Right cardiac atrium (tissue), 5 donors: Measurements from ENCODE around the gene AMDHD2. TPM values are rescaled to one million over a fixed set of nuclear protein-coding genes. Genes with fewer than 3 reads are reported as not detected.

Experiments
- ATAC-seq, 2 donors: fragments of 200-7000 bp; cut with Tn5 transposase; one replicate each; pipeline versions ENCODE4 v1.8.0 to v1.9.1; 2020; ENCODE audit warnings: moderate library complexity in 2 of 2, mild to moderate bottlenecking in 1 of 2
- DNase-seq, 3 donors: peaks; one replicate each; pipeline ENCODE4 v3.0.0-alpha.2; 2020
- H3K27ac ChIP-seq: one replicate; pipeline ENCODE4 v1.5.1; 2013; ENCODE audit warnings: mild to moderate bottlenecking, low read length, control low read depth, moderate library complexity
- H3K27me3 ChIP-seq: one replicate; pipeline ENCODE4 v1.6.1; 2013; ENCODE audit not compliant: control insufficient read depth, insufficient read depth
- H3K4me1 ChIP-seq: one replicate; pipeline ENCODE4 v1.6.1; 2013; ENCODE audit warnings: low read length; ENCODE audit not compliant: control insufficient read depth, insufficient read depth
- H3K4me3 ChIP-seq: one replicate; pipeline ENCODE4 v1.5.1; 2013; ENCODE audit warnings: low read length, control low read depth
- H3K9me3 ChIP-seq: one replicate; pipeline ENCODE4 v1.6.1; 2013; ENCODE audit warnings: low read length; ENCODE audit not compliant: control insufficient read depth
- WGBS: extraction: QIAGEN DNeasy Blood & Tissue Kit; methylation state at CpG from one replicate; pipeline ENCODE4 v1.1.7; 2013; 5-methylcytosine and 5-hydroxymethylcytosine counted together
- intact Hi-C, 4 donors: fragments of 100-400 bp; cut with DNase I; formaldehyde crosslinking; loops; one replicate each; pipeline versions ENCODE4 v1.11.0 to v1.14.0; 2022 to 2023
- polyA plus RNA-seq: library from polyadenylated mRNA; stranded (reverse); fragments of 200-250 nt; gene quantifications from one replicate; pipeline ENCODE4 v1.2.3, GENCODE V29; 2013
- total RNA-seq, 4 donors: library from RNA; stranded (reverse); fragmentation: NEBNext Ultra II Directional; extraction: Animal tissue kit (Norgen Biotek cat#: 25700); gene quantifications; one replicate each; pipeline ENCODE4 v1.2.1, GENCODE V29; 2021
- donor health status: healthy with polysubstance abuse.
- donor health status: DM: no; HTN: yes; CAD: no.
- donor health status: DM: no; HTN: no; CAD: no.
- donor health status: DM: no; HTN: yes; CAD: no; lungs with severe emphysema.
- donor health status: DM: yes; HTN: yes; CAD: no.

The AMDHD2 gene
- total and polyA plus RNA-seq, 5 donors, result 10.6 to 16.5 (median 13.2) TPM

- H3K27ac ChIP-seq, result no peak overlapping the region
- no peaks in the 10 kb centered on the region for H3K27me3 ChIP-seq
- intact Hi-C loops, result no loop called here
- no peak overlapping the region for H3K4me3 ChIP-seq
- peak in 2 of 3 donors; percentile 18 to 48 for DNase-seq
- 88% methylated on average over 16 of the region's 16 CpGs for WGBS
- H3K9me3 ChIP-seq, result no peaks in the 10 kb centered on the region
- no peaks in the 10 kb centered on the region for H3K4me1 ChIP-seq
- no peak for ATAC-seq
Observed at GRCh38 chr16:2483939-2484897, 36.0 kb upstream of the AMDHD2 start.

- Histone ChIP-seq H3K27me3 (no peaks in the 10 kb centered on the region), H3K4me1 (no peaks in the 10 kb centered on the region), H3K27ac (no peak overlapping the region), H3K4me3 (no peak overlapping the region), H3K9me3 (no peaks in the 10 kb centered on the region)
- ATAC-seq (no peak), DNase-seq (peak in 2 of 3 donors; percentile 25 to 50)
- 85% methylated on average over 13 of the region's 13 CpGs for WGBS
- intact Hi-C loops, result no loop called here
Observed at GRCh38 chr16:2484898-2485508, 35.2 kb upstream of the AMDHD2 start.

DNA sequence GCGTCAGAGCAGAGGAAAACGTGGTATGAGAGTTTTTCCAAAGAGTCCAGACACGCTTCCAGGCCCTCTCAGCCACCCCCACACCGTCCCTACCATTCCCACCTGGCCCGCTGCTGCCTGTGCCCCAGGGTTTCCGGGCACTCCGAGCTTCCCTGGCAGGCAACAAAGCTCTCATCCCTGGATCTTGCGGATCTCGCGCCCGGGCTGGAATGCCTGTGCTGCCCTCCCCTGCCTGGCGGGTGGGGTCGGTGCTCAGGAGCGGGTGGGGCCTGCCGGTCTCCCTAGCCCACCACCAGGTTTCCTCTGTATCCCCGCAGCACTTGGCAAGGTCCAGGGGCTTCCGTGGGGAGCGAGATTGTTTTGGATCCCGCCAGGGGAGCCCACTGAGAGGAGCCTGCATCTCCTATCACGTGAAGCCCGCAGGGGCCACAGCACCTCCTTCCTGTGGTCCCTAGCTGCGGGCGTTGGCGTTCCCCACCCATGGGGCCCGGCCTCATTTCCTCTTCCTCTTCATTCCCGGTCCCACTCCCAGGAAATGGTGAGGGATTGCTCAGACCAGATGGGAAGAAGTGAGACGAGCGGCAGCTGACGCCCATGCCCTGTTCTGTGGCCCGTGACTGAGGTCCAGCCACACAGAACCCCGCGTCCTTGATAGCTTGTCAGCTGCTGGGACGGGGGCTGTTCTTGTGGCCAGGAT, 34.2 kb upstream of the AMDHD2 start:
- intact Hi-C loops, result no loop called here
- DNase-seq (peak in 2 of 3 donors; percentile 50 to 53), ATAC-seq (peak in 1 of 2 donors; percentile 49)
- Histone ChIP-seq H3K27me3 (no peaks in the 10 kb centered on the region), H3K9me3 (no peaks in the 10 kb centered on the region), H3K4me1 (no peaks in the 10 kb centered on the region), H3K4me3 (no peak overlapping the region), H3K27ac (no peak overlapping the region)
- 70% methylated on average over 33 of the region's 33 CpGs for WGBS

- H3K27ac ChIP-seq, result no peak overlapping the region
- ATAC-seq (peak; percentile 46 to 48), DNase-seq (peak in 2 of 3 donors; percentile 78 to 82)
- H3K27me3 ChIP-seq, result no peaks in the 10 kb centered on the region
- H3K4me1 ChIP-seq, result no peaks in the 10 kb centered on the region
- H3K9me3 ChIP-seq, result no peaks in the 10 kb centered on the region
- intact Hi-C loops, result no loop called here
- no peak overlapping the region for H3K4me3 ChIP-seq
- WGBS, result 66% methylated on average over 29 of the region's 29 CpGs
Observed at GRCh38 chr16:2486645-2487516, 33.3 kb upstream of the AMDHD2 start.

GRCh38 chr16:2487517-2487842, 32.7 kb upstream of the AMDHD2 start:
- no peak overlapping the region for H3K4me3 ChIP-seq
- H3K27me3 ChIP-seq, result no peaks in the 10 kb centered on the region
- intact Hi-C loops, result no loop called here
- DNase-seq, result peak in 1 of 3 donors; percentile 23
- ATAC-seq, result no peak
- WGBS, result 76% methylated on average over 8 of the region's 8 CpGs
- no peaks in the 10 kb centered on the region for H3K9me3 ChIP-seq
- no peak overlapping the region for H3K27ac ChIP-seq
- no peaks in the 10 kb centered on the region for H3K4me1 ChIP-seq

GRCh38 chr16:2487903-2488531, 32.2 kb upstream of the AMDHD2 start:
- intact Hi-C loops, result no loop called here
- no peaks in the 10 kb centered on the region for H3K27me3 ChIP-seq
- 75% methylated on average over 15 of the region's 15 CpGs for WGBS

GRCh38 chr16:2489581-2489980, 30.6 kb upstream of the AMDHD2 start:
- Histone ChIP-seq H3K4me3 (no peak overlapping the region), H3K27ac (no peak overlapping the region), H3K4me1 (no peaks in the 10 kb centered on the region), H3K9me3 (no peaks in the 10 kb centered on the region), H3K27me3 (no peaks in the 10 kb centered on the region)
- intact Hi-C loops, result no loop called here
- WGBS, result 93% methylated on average over 16 of the region's 16 CpGs
- DNase-seq (peak in 1 of 3 donors; percentile 49), ATAC-seq (no peak)

More at GRCh38 chr16:2487903-2488531, 32.2 kb upstream of the AMDHD2 start:
- Histone ChIP-seq H3K4me1 (no peaks in the 10 kb centered on the region), H3K4me3 (no peak overlapping the region), H3K9me3 (no peaks in the 10 kb centered on the region), H3K27ac (no peak overlapping the region)
- no peak for ATAC-seq
- DNase-seq, result peak in 1 of 3 donors; percentile 35

DNA sequence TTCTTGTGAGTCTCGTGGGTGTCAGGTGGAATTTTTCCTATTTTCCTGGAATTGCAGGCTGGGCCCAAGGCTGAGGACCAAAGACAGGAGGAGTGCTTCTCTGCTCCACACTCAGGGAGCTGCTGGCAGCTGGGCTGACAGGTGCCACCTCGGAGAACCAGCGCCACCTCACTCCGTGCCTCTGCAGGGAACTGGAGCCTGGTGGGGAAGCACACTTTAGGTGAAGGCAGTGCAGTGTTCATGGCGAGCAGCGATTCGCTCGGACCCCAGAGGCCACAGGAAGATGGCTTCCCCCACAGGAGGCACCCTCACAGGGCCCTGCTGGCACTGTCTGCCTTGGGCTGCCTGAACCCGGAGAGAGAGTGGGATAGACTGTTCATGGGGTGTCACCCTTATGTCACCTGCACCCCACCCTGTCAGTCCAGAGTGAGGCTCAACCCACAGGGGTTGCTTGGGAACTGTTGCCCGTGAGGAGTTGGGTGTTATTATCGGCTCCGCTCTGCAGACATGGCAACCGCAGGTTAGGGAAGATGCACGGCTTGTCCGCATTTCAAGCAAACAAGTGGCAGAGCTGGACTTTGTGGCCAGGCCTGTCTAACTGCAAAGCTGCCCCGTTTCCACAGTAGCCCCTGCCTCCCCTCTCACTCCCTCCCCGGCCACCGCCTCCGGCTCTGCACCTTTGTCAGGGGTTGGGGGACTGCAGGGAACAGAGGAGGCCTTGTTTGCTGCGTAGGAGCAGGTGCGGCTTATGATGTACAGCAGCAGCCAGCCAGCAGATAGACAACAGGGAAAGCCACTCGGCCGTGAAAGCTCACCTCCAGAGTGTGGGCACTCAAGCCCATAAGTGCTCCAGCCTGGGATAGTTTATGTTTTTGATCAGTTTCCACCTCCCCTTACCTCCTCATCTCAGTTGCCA, 29.7 kb upstream of the AMDHD2 start:
- no peaks in the 10 kb centered on the region for H3K4me1 ChIP-seq
- no peaks in the 10 kb centered on the region for H3K9me3 ChIP-seq
- no peak overlapping the region for H3K4me3 ChIP-seq
- intact Hi-C loops, result loop anchor here in 1 of 4 donors (10.0 kb wide), 1 partner anchor 156 kb away; no protein-coding TSS in a partner anchor
- 90% methylated on average over 23 of the region's 23 CpGs for WGBS
- H3K27ac ChIP-seq, result no peak overlapping the region
- no peaks in the 10 kb centered on the region for H3K27me3 ChIP-seq
- ATAC-seq, result no peak
- DNase-seq, result peak in 1 of 3 donors; percentile 36

DNA sequence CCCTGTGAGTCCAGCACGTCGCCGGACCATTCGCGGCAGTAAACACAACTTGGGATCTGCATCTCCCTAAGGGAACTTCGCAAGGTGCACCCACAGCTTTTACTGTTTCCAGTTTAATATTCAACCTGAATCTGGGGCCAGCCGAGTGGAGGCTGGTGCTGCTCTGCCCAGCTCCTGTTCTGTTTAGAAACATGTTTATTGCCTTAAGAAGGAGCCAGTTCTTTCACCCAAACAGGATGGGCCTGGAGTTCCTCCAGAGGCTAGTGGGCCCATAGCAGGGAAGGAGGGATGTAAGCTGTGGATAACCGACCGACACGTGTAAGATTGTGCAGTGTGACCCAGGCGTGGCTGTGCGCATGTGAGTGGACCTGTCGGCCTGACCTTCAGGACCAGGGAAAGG, 27.9 kb upstream of the AMDHD2 start:
- no peak overlapping the region for H3K4me3 ChIP-seq
- DNase-seq (peak in 1 of 3 donors; percentile 23), ATAC-seq (no peak)
- intact Hi-C loops, result loop anchor here in 1 of 4 donors (10.0 kb wide), 1 partner anchor 157 kb away; no protein-coding TSS in a partner anchor
- H3K4me1 ChIP-seq, result no peaks in the 10 kb centered on the region
- no peaks in the 10 kb centered on the region for H3K27me3 ChIP-seq
- WGBS, result 92% methylated on average over 13 of the region's 13 CpGs
- no peak overlapping the region for H3K27ac ChIP-seq
- no peaks in the 10 kb centered on the region for H3K9me3 ChIP-seq
